Measurements from ENCODE around the gene ENKUR. TPM values are rescaled to one million over a fixed set of nuclear protein-coding genes. Genes with fewer than 3 reads are reported as not detected.
A peak's percentile ranks its signal among the peaks of the same experiment; 100 is the strongest.

ENKUR gene
- total RNA-seq, 1 donor from 2014 or later: not detected

- H3K4me3 ChIP-seq (ENCODE audit: low read depth, low read length): no peak overlapping the region
- no peak for TF ChIP-seq CTCF (conservative IDR thresholded peaks at IDR 0.05; ENCODE audit: low read depth, low read length)
- DNase-seq (ENCODE audit: low read depth): peak; percentile 51
Observed at GRCh38 chr10:25059990-25060389, 44.0 kb upstream of the ENKUR start.

GRCh38 chr10:25057886-25058285 lies 41.9 kb upstream of the ENKUR start:
- no peak overlapping the region for H3K4me3 ChIP-seq (ENCODE audit: low read depth, low read length)
- DNase-seq (ENCODE audit: low read depth): no peak
- TF ChIP-seq CTCF (conservative IDR thresholded peaks at IDR 0.05; ENCODE audit: low read depth, low read length): no peak

- no peak overlapping the region for H3K4me3 ChIP-seq (ENCODE audit: low read depth, low read length)
- DNase-seq (ENCODE audit: low read depth): no peak
- TF ChIP-seq CTCF (conservative IDR thresholded peaks at IDR 0.05; ENCODE audit: low read depth, low read length): no peak
Observed at GRCh38 chr10:25056726-25057125, 40.8 kb upstream of the ENKUR start.

GRCh38 chr10:25052012-25052411 lies 36.1 kb upstream of the ENKUR start:
- no peak for TF ChIP-seq CTCF (conservative IDR thresholded peaks at IDR 0.05; ENCODE audit: low read depth, low read length)

GRCh38 chr10:25050402-25050801 lies 34.4 kb upstream of the ENKUR start:
- no peak overlapping the region for H3K4me3 ChIP-seq (ENCODE audit: low read depth, low read length)
- TF ChIP-seq CTCF (conservative IDR thresholded peaks at IDR 0.05; ENCODE audit: low read depth, low read length): no peak
- DNase-seq (ENCODE audit: low read depth): no peak

More at GRCh38 chr10:25052012-25052411, 36.1 kb upstream of the ENKUR start:
- DNase-seq (ENCODE audit: low read depth): no peak
- no peak overlapping the region for H3K4me3 ChIP-seq (ENCODE audit: low read depth, low read length)

- DNase-seq (ENCODE audit: low read depth): no peak
- no peak for TF ChIP-seq CTCF (conservative IDR thresholded peaks at IDR 0.05; ENCODE audit: low read depth, low read length)
- H3K4me3 ChIP-seq (ENCODE audit: low read depth, low read length): no peak overlapping the region
Observed at GRCh38 chr10:25049966-25050365, 34.0 kb upstream of the ENKUR start.

- DNase-seq (ENCODE audit: low read depth): no peak
- no peak for TF ChIP-seq CTCF (conservative IDR thresholded peaks at IDR 0.05; ENCODE audit: low read depth, low read length)
- H3K4me3 ChIP-seq (ENCODE audit: low read depth, low read length): no peak overlapping the region
Observed at GRCh38 chr10:25048450-25048849, 32.5 kb upstream of the ENKUR start.

Measured in epithelial cell of proximal tubule (primary cell).